ENCODE results near the gene HEATR5A.
"Not testable (repeated sequence)": the region's sequence is repeated elsewhere in the genome, so short reads cannot be mapped to it uniquely, and the experiment has no call there.

HEATR5A gene

DNA sequence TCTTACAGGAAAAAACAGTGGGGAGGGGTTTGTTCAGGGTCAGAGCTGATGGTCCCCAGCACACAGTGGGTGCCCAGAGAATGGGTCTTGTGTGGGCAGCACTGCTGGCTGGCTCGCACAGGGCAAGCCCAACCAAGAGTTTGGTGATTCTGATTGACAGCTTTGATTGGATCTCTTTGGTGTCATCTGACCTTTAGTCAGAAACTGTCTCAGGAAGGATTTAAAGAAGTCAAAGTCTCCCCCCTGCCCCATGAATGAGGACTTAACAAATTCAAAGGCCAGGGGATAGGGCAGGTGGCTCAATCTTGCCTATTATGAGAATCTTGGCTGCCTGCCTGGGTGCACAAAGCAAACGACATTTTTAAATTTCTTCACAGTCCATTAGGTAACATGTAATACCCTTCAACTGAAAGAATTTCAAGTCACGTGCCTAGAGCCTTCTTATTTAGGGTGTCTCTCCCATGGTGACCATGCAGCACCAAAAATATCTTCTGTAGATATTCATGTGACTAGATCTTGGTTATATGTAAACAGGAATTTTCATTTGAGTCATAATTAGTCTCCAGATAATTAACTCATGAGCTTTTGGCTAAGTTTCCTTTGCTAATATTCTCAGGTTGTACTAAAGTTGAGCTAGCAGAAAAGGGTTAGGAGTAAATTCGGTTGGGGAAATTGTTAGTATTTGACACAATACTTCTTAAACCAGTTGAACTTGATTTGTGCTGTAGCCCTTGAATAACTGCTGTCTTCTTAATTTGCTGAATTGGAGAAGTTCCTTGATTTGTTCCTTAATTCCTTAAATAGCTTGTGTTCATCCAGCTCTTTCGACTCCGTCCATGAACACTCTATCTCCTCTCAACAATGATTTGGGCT, 158.3 kb downstream of the HEATR5A start:
- in situ Hi-C loops (cut with MboI; ENCODE audit: low sequenced_read_pairs): no loop called here

DNA sequence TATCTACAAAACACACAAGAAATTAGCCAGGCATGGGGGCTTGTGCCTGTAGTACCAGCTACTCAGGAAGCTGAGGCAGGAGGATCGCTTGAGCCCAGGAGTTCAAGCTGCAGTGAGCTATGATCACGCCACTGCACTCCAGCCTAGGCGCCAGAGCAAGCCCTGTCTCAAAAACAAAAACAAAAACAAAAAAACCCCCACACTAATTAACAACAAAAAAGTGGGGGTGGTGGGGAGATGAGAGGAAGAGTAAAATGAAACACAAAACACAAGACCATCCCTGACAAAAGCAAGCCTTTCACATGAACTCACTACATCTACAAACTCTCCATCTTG, 158.9 kb downstream of the HEATR5A start:
- in situ Hi-C loops (cut with MboI; ENCODE audit: low sequenced_read_pairs): no loop called here

DNA sequence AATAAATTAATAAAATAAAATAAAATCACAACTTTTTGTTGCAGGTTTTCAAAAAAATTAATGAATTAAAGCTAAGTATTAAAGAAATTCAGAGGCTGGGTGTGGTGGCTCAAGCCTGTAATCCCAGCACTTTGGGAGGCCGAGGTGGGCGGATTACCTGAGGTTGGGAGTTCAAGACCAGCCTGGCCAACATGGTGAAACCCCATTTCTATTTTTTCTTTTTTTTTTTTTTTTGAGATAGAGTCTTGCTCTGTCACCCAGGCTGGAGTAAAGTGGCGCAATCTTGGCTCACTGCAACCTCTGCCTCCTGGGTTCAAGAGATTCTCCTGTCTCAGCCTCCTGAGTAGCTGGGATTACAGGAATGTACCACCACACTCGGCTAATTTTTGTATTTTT, 161.3 kb downstream of the HEATR5A start:
- in situ Hi-C loops (cut with MboI; ENCODE audit: low sequenced_read_pairs): not testable (repeated sequence)

DNA sequence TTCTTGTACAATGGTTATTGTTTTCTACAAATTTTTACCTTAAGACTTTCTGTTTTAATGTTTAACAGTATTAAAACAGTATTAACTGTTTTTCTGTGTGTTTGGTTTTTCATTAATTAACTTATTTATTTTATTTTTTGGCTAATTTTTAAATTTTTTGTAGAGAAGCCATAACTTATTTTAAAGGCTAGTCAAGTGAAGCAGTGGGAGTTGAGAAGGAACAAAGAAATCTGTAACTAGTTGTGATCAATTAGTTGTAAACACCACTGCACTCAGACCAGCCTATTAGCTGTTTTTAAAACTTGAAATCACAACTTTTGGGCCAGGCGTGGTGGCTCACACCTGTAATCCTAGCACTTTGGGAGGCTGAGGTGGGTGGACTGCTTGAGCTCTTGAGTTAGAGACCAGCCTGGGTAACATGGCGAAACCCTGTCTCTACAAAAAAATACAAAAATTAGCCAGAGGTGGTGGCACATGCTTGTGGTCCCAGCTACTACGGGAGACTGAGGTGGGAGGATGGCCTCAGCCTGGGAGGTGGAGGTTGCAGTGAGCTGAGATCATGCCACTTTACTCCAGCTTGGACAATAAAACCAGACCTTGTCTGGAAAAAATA, 161.8 kb downstream of the HEATR5A start:
- in situ Hi-C loops (cut with MboI; ENCODE audit: low sequenced_read_pairs): no loop called here

DNA sequence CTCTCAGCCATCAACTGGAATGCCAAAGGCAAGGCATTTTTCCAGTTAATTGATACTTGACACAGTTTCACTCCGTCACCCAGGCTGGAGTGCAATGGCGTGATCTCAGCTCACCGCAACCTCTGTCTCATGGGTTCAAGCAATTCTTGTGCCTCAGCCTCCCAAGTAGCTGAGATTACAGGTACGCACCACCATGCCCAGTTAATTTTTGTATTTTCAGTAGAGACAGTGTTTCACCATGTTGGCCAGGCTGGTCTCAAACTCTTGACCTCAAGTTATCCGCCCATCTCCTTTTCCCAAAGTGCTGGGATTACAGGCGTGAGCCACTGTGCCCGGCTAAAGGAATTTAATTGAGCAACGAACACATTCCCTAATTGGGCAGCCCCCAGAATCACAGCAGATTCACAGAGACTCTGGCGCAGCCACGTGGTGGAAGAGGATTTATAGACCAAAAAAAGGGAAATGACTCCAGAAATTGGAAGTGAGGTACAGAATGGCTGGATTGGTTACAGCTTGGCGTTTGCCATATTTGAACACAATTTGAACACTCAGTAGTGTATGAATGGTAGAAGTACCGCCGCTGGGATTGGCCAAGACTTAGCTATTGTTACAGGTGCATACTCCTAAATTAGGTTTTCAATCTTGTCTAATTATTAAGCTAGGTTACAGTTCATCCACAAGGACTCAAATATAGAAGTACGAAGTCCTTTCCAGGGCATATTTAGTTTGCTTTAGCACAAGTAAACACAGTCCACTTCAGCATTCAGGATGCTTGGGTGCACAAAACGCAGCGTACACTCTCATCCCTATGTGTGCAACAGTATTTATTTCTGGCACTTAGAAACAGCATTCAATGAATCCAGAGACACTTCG, 162.6 kb downstream of the HEATR5A start:
- in situ Hi-C loops (cut with MboI; ENCODE audit: low sequenced_read_pairs): not testable (repeated sequence)

DNA sequence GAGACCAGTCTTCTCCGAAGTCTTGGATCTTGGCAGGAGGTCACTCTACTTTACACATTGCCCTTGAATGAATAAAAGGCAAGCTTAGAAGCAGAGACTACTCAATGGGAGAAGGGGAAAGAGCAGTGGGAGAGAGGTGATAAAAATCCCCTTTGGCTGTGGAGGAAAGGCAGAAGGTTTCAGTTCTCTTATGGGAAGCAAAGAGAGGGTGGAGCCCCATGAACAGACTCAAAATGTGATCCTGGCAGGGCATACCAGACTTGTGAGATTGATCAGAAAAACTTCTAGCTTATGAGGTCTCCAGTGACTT, 163.2 kb downstream of the HEATR5A start:
- in situ Hi-C loops (cut with MboI; ENCODE audit: low sequenced_read_pairs): no loop called here

DNA sequence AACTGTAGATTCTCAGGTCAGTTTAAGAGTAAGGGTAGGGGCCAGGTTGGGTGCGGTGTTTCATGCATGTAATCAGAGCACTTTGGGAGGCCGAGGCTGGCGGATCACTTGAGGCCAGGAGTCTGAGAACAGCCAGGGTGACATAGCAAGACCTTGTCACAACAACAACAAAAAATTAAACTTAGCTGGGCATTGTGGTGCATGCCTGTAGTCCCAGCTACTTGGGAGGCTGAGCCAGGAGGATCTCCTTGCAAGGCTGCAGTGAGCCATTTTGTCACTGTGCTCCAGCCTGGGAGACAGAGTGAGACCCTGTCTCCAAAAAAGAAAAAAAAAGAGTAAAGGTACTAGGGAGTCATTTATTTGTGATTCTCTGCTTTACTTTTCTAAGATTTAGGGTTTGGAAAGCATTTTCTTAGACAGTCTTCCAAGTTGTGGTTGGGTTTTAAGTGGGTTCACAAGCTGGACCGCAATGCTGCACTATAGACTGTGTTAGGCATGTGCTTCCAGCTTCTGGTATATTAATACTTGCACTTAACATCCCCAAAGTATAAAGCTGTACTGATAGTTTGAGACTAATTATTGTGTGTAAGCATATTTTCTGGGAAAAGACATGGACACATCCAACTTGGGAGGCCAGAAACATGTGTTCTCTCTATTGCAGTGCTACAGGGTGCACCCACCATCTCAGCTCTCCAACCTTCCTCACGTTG, 163.7 kb downstream of the HEATR5A start:
- in situ Hi-C loops (cut with MboI; ENCODE audit: low sequenced_read_pairs): no loop called here

DNA sequence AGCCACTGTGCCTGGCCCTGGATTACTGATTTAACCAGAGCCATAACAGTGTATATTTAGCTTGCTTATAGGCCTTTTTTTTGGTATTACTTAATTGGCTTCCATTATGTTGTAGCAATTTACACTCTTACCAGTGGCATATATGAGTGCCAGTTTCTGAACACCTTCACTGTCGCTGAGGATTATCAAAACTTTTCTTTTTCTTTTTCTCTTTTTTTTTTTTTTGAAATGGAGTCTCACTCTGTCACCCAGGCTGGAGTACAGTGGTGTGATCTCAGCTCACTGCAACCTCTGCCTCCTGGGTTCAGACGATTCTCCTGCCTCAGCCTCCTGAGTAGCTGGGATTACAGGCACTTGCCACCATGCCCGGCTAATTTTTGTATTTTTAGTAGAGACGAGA, 164.4 kb downstream of the HEATR5A start:
- in situ Hi-C loops (cut with MboI; ENCODE audit: low sequenced_read_pairs): not testable (repeated sequence)

DNA sequence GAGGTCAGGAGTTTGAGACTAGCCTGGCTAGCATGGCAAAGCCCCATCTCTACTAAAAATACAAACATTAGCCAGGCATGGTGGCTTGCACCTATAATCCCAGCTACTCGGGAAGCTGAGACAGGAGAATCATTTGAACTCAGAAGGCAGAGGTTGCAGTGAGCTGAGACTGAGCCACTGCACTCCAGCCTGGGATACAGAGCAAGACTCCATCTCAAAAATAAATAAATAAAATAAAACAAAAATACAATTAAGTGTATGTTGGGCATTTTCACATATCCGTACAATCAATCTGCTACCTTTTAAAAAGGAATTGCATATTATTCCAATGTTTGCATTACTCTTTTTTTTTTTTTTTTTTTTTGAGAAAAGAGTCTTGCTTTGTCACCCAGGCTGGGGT, 165.1 kb downstream of the HEATR5A start:
- in situ Hi-C loops (cut with MboI; ENCODE audit: low sequenced_read_pairs): no loop called here

DNA sequence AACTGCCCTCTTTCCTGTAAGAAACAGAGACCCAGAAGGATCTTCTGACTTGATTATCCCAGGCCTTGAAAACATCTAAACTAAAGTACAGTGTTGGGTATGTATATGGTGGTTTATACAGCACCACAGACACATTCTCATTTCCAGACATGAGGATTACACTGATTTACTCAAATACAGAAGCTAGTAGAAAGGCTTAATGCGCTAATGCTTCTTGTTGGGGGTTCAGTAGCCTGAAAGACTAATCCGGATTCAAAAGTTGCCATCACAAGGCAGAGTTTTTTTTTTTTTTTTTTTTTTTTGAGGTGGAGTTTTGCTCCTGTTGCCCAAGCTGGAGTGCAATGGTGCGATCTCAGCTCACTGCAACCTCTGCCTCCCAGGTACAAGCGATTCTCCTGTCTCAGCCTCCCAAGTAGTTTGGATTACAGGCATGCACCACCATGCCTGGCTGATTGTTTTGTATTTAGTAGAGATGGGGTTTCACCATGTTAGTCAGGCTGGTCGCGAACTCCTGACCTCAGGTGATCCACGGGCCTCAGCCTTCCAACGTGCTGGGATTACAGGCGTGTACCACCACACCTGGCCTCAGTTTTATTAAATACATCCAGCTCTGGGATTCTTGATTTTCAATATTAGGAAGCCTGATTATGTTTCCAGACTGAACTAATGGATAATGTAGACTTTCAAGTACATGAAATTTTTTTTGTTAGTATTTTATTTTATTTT, 166.4 kb downstream of the HEATR5A start:
- in situ Hi-C loops (cut with MboI; ENCODE audit: low sequenced_read_pairs): no loop called here

DNA sequence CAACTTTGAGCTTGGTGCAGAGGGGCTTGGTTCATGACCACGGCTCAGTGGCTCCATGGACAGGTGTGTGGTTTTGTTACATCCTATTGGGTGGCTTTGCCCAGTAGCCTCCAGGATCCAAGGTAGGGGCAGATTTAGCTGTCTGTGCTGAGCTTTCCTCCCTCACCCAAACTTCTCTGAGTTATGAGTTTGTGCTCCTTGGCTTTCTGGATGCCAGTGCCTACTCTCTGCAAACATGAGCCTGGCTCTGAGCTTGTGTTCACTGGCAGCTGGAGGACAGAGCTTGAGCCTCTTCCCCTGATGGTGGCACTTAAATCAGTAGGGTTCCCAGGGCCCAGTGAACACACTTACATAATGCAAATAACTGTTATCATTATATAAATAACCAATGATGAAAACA, 167.5 kb downstream of the HEATR5A start:
- in situ Hi-C loops (cut with MboI; ENCODE audit: low sequenced_read_pairs): no loop called here

DNA sequence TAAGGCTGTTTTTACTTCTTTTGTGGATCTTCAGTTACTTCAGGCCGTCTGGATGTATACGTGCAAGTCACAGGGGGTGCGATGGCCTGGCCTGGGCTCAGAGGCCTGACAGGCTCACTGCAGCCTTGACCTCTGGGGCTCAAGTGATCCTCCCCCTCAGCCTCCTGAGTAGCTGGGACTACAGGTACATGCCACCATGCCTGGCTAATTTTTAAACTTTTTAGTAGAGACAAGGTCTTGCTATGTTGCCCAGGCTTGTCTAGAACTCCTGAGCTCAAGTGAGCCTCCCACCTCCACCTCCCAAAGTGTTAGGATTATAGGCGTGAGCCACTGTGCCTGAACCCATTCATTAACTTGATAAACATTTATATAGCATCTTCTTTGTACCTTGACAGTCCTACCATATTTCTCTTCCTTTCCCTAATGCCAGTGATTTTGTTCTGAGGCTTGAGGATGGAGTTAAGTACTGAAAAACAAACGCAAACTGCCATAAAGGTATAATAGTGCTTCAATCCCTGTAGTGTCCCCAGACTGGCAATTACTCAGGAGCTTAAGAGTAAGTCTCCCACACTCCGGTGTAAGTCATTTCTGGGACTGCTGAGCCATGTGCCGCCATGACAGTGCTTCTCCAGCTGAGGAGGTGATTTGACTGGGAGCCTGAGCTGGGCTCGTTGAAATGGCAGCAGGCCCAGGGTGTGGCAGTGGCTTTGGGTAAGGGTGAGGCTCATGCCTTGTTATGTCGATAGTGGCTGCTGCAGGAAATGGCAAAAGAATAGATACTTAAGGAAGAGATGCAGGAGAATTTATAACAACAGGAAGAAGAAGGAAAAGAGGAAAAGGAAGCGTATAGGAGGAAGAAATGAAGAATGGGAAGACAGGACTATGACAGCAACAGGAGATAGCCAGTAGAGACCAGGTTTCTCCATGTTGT, 169.1 kb downstream of the HEATR5A start:
- in situ Hi-C loops (cut with MboI; ENCODE audit: low sequenced_read_pairs): no loop called here

DNA sequence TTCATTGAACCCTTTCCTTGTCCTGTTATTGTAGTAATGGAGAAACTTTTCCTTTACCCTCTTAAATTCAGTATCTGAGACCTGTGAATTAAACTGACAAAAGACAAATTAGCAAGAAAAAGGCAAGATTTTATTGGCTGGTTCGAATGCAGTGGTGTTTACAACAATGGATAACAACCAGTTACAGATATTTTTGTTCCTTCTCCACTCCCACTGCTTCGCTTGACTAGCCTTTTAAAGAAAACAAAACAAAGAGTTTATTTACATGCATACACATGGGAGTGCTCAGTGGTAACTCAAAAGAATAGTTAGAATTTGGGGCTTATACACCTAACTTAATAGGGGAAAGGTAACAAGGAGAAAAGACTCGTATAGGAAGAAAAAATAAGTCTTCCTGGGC, 175.7 kb downstream of the HEATR5A start:
- in situ Hi-C loops (cut with MboI; ENCODE audit: low sequenced_read_pairs): no loop called here

DNA sequence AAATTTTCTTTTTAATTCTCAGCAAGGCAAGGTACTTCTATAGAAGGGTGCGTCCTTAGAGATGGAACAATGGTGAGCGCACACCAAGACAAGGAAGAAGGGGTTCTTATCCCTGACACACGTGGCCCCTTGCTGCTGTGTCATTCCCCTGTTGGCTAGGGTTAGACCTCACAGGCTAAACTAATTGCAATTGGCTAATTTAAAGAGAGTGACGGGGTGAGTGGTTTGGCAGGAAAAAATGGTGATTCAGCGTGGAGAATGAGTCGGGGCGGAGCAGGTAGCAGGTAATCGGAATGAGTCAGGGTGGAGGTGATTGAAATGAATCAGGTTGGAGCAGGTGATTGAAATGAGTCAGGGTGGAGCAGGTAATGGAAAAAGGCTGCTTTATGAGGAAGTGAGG, 176.5 kb downstream of the HEATR5A start:
- in situ Hi-C loops (cut with MboI; ENCODE audit: low sequenced_read_pairs): no loop called here

DNA sequence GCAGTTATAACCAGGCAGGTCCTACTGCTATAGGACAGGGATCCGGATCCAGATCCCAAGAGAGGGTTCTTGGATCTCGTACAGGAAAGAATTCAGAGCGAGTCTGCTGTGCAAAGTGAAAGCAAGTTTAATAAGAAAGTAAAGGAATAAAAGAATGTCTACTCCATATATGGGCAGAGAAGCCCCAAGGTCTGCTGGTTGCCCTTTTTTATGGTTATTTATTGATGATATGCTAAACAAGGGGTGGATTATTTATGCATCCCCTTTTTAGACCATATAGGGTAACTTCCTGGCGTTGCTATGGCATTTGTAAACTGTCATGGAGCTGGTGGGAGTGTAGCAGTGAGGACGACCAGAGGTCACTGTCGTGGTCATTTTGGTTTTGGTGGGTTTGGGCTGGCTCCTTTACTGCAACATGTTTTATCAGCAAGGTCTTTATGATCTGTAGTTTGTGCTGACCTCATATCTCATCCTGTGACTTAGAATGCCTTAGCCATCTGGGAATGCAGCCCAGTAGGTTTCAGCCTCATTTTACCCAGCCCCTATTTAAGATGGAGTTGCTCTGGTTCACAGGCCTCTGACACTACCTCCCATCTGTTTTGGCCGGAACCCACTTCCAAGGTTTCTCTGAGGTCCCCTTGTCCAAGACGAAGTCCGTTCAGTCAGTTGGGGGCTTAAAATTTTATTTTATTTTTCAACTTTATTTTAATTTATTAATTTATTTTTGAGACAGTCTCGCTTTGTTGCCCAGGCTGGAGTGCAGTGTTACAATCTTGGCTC, 178.0 kb downstream of the HEATR5A start:
- in situ Hi-C loops (cut with MboI; ENCODE audit: low sequenced_read_pairs): not testable (repeated sequence)
